Neural crest cell (in vitro differentiated cells): ENCODE results near the gene KRT84. TPM values are rescaled to one million over a fixed set of nuclear protein-coding genes. Genes with fewer than 3 reads are reported as not detected.
"Not testable (repeated sequence)": the region's sequence is repeated elsewhere in the genome, so short reads cannot be mapped to it uniquely, and the experiment has no call there.

Experiments
- DNase-seq: peaks from one replicate; pipeline ENCODE4 v3.0.0; 2021; ENCODE audit warnings: low read depth, mixed read lengths, low spot score
- H3K27ac Mint-ChIP-seq: one replicate; pipeline ENCODE4 v1.8.0; 2021; ENCODE audit warnings: mild to moderate bottlenecking, mixed read lengths; ENCODE audit not compliant: unreplicated experiment
- H3K27me3 Mint-ChIP-seq: 2 replicates; pipeline ENCODE4 v1.8.0; 2021; ENCODE audit warnings: low read depth, mild to moderate bottlenecking, mixed read lengths
- H3K36me3 Mint-ChIP-seq: 2 replicates; pipeline ENCODE4 v1.8.0; 2021; ENCODE audit warnings: low read depth, mild to moderate bottlenecking, mixed read lengths
- H3K4me1 Mint-ChIP-seq: 2 replicates; pipeline ENCODE4 v1.8.0; 2021; ENCODE audit warnings: mixed read lengths
- H3K4me3 Mint-ChIP-seq: one replicate; pipeline ENCODE4 v1.8.0; 2021; ENCODE audit warnings: mild to moderate bottlenecking, mixed read lengths
- H3K9me3 Mint-ChIP-seq: 2 replicates; pipeline ENCODE4 v1.8.0; 2021; ENCODE audit warnings: mixed read lengths
- total RNA-seq: library from RNA; stranded (reverse); gene quantifications from 2 replicates; pipeline ENCODE4 v1.2.1, GENCODE V29; 2021
- TF ChIP-seq, protein P1 (sequence below): fragments of 200-600 bp; sonication (generic); conservative IDR thresholded peaks from 2 replicates; pipeline ENCODE4 v1.5.0; 2021; ENCODE audit warnings: antibody characterized with exemption, mild to moderate bottlenecking

KRT84 gene
- total RNA-seq, 1 donor from 2014 or later, result not detected

GRCh38 chr12:52346593-52346992 lies 38.9 kb downstream of the KRT84 start:
- H3K4me1 Mint-ChIP-seq, result no peaks in the 10 kb centered on the region

GRCh38 chr12:52345041-52345440 lies 40.4 kb downstream of the KRT84 start:
- not testable (repeated sequence) for H3K4me1 Mint-ChIP-seq, H3K4me3 Mint-ChIP-seq, DNase-seq, H3K9me3 Mint-ChIP-seq, H3K36me3 Mint-ChIP-seq, H3K27ac Mint-ChIP-seq
- H3K27me3 Mint-ChIP-seq, result peaks cover 11% of the 10 kb centered on the region

More at GRCh38 chr12:52346593-52346992, 38.9 kb downstream of the KRT84 start:
- Mint-ChIP-seq H3K4me3 (no peak overlapping the region), H3K27ac (peak overlapping the region; percentile 43), H3K36me3 (no peaks in the 10 kb centered on the region), H3K27me3 (peaks cover 14% of the 10 kb centered on the region), H3K9me3 (no peaks in the 10 kb centered on the region)
- DNase-seq, result no peak
- TF ChIP-seq, protein P1, sequence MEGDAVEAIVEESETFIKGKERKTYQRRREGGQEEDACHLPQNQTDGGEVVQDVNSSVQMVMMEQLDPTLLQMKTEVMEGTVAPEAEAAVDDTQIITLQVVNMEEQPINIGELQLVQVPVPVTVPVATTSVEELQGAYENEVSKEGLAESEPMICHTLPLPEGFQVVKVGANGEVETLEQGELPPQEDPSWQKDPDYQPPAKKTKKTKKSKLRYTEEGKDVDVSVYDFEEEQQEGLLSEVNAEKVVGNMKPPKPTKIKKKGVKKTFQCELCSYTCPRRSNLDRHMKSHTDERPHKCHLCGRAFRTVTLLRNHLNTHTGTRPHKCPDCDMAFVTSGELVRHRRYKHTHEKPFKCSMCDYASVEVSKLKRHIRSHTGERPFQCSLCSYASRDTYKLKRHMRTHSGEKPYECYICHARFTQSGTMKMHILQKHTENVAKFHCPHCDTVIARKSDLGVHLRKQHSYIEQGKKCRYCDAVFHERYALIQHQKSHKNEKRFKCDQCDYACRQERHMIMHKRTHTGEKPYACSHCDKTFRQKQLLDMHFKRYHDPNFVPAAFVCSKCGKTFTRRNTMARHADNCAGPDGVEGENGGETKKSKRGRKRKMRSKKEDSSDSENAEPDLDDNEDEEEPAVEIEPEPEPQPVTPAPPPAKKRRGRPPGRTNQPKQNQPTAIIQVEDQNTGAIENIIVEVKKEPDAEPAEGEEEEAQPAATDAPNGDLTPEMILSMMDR, result no peak

- Mint-ChIP-seq H3K9me3 (no peaks in the 10 kb centered on the region), H3K27me3 (peaks cover 9% of the 10 kb centered on the region), H3K36me3 (no peaks in the 10 kb centered on the region), H3K4me3 (no peak overlapping the region), H3K27ac (no peak overlapping the region), H3K4me1 (no peaks in the 10 kb centered on the region)
- no peak for DNase-seq
- TF ChIP-seq, protein P1, result no peak
Observed at GRCh38 chr12:52344111-52344510, 41.3 kb downstream of the KRT84 start.

GRCh38 chr12:52343550-52343949 lies 41.9 kb downstream of the KRT84 start:
- peaks cover 5% of the 10 kb centered on the region for H3K27me3 Mint-ChIP-seq
- no peak for DNase-seq
- H3K4me1 Mint-ChIP-seq, result no peaks in the 10 kb centered on the region

GRCh38 chr12:52342781-52343490 lies 42.5 kb downstream of the KRT84 start:
- Mint-ChIP-seq H3K4me1 (no peaks in the 10 kb centered on the region), H3K27ac (no peak overlapping the region), H3K36me3 (no peaks in the 10 kb centered on the region), H3K27me3 (peaks cover 2% of the 10 kb centered on the region), H3K9me3 (no peaks in the 10 kb centered on the region), H3K4me3 (no peak overlapping the region)
- TF ChIP-seq, protein P1, result no peak
- DNase-seq, result no peak

More at GRCh38 chr12:52343550-52343949, 41.9 kb downstream of the KRT84 start:
- H3K27ac Mint-ChIP-seq, result no peak overlapping the region
- no peak overlapping the region for H3K4me3 Mint-ChIP-seq
- no peaks in the 10 kb centered on the region for H3K36me3 Mint-ChIP-seq
- H3K9me3 Mint-ChIP-seq, result no peaks in the 10 kb centered on the region
- TF ChIP-seq, protein P1, result no peak

DNA sequence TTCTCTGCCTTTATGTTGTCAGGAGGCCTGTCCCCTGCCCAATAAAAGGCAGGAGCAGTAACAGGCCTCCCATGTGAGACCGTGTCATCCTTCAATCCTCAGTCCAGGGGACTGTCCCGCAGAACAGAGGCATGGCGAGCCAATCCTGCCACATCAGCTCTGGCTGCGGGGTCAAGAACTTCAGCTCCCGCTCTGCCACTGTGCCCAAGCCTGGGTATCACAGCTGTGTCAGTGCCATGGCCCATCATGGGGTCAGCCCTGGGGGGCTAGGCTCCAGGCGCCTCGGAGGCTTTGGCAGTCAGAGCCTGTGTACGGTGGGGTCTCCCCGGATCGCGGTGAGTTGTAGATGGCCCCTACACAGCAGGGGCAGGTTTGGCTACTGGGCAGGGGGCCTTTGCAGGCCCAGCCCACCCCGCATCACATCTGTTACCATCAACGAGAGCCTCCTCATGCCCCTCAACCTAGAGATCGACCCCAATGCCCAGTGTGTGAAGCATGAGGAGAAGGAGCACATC lies 44.3 kb downstream of the KRT84 start:
- H3K27ac Mint-ChIP-seq, result no peak overlapping the region
- DNase-seq, result no peak
- H3K27me3 Mint-ChIP-seq, result no peaks in the 10 kb centered on the region
- TF ChIP-seq, protein P1, result no peak
- H3K4me1 Mint-ChIP-seq, result no peaks in the 10 kb centered on the region
- no peaks in the 10 kb centered on the region for H3K9me3 Mint-ChIP-seq
- H3K4me3 Mint-ChIP-seq, result no peak overlapping the region
- H3K36me3 Mint-ChIP-seq, result no peaks in the 10 kb centered on the region
